SU-DHL-6 (cell line): ENCODE results near the gene GET4.

Experiments used
- CTCF ChIP-seq: fragments of 200-600 bp; sonication (generic); IDR thresholded peaks from one replicate; pipeline ENCODE4 v1.5.1; 2017; ENCODE audit warnings: antibody characterized with exemption, mild to moderate bottlenecking, low read length, moderate library complexity; ENCODE audit not compliant: insufficient read depth, poor library complexity, severe bottlenecking
- EZH2phosphoT487 ChIP-seq: fragments of 200-600 bp; sonication (generic), shearing (Covaris generic); conservative IDR thresholded peaks from 2 replicates; pipeline ENCODE4 v1.6.1; 2018; ENCODE audit warnings: mild to moderate bottlenecking, antibody characterized with exemption, low read length, moderate library complexity, mixed read lengths

- TF ChIP-seq CTCF = no peak
- TF ChIP-seq EZH2phosphoT487 = no peak
Measured at GRCh38 chr7:891805-892204, 15.5 kb downstream of the GET4 start.
